HG03066 (cell line): ENCODE measurements around the gene ITSN2.
A peak's percentile ranks its signal among the peaks of the same experiment; 100 is the strongest.
"Not testable (repeated sequence)": the region's sequence is repeated elsewhere in the genome, so short reads cannot be mapped to it uniquely, and the experiment has no call there.

Source experiments
- ATAC-seq: cut with Tn5 transposase; IDR thresholded peaks from one replicate; pipeline ENCODE4 v1.9.1; 2021; ENCODE audit warnings: low read depth; ENCODE audit not compliant: unreplicated experiment

The ITSN2 gene

DNA sequence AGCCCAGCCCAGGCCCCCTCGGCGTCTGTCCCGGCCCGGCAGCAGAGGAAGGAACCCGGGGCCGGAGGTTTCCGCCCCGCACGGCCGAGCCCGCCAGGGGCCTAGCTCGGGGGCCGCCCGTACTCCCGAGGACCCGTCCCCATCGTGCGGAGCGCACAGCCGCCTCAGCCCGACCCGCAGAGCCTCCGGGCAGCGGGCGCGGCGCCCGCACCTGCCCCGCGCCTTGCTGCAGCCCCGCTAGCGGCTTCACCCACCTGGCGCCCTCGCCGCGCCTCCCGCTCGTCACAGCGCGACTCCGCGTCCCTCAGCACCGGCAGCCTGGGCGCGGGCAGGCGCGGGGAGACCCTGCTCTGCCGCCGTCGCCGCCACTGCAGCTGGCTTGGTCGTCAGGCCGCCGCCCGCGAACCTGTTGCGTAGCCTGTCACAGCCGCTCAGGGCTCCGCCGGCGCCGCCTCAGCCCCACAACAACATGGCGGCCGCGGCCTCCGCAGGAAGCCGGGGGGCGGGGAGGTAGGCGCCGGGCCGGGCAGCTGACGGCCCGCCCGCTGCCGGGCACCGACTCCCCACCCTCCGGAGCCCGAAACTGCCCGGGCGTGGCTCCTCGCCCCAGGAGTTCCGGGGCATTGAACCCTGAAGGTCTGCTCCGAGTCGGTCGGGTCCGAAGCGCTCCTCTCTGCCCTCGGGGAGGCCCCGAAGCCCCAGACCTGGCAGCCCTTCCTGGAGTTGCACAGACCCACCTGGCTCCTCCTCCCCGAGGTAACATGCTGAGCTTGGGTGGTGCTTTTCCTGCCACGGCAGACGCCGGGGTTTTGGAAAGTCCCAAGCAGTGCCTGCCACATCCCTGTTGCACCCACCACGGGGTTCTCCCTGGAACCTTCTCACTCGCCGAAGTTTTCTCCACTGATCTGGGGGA lies at the start of gene ITSN2:
Gene ITSN2 (minus strand): TSS at position 487 of the 913 bp plus-strand sequence. CDS start 32,454 bp downstream, outside the sequence.
- peak; percentile 59 for ATAC-seq

DNA sequence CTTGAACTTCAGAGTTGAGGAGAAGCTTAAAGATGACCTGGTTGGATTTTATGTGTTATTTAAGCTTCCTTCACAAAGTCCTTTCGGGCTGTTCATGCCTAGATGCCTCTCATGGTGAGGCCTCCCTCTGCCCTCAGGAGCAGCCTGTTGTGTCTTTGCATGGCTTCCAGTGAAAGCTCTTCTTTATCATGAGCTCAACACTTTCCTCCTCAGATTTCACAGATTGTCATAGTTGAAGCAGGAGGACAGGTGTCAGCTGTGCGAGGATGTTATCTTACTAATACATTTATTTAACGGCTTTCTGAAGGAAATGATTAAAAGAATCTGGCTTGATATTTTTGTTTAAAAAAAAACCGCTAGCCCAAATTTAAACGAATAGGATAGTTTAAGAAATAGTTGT lies 48.8 kb upstream of the ITSN2 start:
- no peak for ATAC-seq

DNA sequence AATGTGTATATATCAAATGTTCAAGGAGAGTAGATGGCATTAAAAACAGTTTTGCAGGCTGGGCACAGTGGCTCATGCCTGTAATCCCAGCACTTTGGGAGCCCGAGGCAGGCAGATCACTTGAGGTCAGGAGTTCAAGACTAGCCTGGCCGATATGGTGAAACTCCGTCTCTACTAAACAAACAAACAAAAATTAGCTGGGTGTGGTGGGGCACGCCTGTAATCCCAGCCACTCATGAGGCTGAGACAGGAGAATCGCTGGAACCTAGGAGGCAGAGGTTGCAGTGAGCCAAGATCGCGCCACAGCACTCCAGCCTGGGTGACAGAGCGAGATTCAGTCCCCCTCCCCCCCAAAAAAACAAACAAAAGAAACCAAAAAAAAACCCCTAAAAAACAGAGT lies 48.4 kb upstream of the ITSN2 start:
- not testable (repeated sequence) for ATAC-seq

DNA sequence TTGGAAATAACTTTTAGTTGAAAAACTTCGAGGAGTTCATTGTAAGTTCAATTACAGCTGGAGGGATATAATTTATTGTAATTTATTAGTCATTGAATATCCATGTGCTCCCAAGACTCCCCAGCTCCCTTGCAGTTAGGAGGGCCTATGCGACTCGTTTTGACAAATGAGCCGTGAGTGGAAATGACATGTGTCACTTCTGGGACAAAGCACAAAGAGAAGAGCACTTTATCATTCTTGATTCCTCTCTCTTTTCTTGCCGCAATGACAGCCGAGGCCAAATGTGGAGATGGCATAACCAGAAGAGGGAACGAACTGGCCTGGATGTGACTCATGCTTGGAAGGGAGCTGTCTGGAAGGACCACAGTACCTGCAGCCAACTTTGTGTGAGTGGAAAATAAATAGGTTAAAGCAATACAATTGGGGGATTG lies 44.2 kb upstream of the ITSN2 start:
- no peak for ATAC-seq

DNA sequence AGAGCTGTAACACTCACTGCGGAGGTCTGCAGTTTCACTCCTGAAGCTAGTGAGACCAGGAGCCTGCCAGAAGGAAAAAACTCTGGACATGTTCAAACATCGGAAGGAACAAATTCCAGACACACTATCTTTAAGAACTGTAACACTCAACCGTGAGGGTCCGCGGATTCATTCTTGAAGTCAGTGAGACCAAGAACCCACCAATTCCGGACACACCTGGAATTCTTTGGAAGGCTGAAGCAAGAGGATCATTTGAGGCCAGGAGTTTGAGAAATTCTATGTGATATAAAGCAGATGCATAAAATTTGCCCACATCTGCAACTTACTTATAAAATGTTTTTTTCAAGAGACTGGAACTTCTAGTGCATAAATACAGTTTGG lies 43.5 kb upstream of the ITSN2 start:
- ATAC-seq = no peak

DNA sequence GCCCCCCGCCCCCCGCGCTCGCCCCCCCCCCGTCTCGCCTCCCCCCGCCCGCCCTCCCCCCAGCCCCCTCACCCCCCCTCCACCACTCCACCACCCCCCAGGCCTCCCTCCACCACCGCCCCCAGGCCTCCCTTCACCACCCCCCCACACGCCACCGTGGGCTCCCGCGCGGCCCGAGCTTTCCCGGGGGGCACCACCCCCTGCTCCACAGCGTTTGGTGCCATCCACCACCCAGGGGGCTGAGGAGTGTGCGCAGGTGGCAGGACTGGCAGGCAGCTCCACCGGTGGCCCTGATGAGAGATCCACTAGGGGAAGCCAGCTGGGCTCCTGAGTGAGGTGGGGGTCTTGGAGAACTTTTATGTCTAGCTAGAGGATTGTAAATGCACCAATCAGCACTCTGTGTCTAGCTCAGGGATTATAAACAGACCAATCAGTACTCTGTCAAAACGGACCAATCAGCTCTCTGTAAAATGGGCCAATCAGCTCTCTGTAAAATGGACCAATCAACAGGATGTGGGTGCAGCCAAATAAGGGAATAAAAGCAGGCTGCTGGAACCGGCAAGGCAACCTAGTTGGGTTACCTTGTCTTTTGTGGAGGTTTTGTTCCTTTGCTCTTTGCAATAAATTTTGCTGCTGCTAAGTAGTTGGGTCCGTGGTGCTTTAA lies 43.0 kb upstream of the ITSN2 start:
- no peak for ATAC-seq

DNA sequence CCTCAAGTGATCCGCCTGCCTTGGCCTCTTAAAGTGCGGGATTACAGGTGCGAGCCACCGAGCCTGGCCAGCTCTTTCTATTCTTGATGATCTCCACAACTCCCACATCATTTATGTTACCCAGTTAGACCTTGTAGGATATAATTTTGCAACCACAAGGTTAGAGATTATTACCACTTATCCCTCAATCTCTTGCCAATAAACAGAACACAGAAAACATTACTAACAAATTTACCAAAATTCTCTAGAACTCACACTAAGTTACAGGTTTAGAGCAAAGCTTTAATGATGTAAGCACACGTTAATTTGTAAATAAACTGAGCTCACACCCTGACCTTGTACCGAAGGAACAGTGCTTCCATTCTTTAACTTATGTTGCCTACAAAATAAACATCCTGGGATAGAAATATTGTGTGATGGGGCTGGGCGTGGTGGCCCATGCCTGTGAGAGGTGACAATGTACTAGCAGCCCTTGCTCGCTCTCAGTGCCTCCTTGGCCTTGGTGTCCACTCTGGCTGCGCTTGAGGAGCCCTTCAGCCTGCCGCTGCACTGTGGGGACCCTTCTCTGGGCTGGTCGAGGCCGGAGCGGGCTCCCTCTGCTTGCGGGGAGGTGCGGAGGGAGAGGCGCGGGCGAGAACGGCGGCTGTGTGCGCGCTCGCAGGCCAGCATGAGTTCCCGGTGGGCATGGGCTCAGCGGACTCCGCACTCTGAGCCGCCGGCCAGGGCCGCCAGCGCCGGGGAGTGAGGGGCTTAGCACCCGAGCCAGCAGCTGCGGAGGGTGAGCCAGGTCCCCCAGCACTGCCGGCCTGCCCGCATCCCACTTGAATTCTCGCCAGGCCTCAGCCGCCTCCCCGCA lies 42.1 kb upstream of the ITSN2 start:
- ATAC-seq = no peak

DNA sequence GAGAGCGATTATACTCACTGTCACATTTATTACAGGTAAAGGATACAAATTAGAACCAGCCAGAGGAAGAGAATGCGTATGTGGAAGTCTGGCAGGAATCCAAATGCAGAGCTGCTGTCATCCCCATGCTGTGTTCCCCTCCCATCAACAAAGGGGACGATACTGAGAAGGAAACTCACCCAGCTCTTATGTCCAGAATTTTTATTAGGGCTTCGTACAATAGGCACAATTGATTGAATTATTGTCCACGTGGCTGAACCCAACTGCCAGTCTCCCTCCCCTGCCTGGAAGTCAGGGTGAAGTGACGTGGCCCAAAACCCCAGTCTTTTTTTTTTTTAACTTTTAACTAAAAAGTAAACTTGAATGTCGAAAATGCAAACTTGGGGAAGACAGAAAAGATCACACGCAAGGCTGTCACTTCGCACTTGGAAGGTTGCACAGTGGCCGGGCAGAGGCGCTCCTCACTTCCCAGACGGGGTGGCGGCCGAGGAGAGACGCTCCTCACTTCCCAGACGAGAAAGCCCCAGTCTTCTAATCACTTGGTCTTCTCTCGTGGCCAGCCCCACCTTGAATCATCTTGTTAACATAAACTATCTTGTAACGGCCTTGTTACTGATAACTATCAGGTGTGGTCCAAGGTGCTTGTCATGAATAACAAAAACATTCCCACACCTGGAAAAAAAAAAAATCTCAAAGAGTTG lies 40.0 kb upstream of the ITSN2 start:
- no peak for ATAC-seq

DNA sequence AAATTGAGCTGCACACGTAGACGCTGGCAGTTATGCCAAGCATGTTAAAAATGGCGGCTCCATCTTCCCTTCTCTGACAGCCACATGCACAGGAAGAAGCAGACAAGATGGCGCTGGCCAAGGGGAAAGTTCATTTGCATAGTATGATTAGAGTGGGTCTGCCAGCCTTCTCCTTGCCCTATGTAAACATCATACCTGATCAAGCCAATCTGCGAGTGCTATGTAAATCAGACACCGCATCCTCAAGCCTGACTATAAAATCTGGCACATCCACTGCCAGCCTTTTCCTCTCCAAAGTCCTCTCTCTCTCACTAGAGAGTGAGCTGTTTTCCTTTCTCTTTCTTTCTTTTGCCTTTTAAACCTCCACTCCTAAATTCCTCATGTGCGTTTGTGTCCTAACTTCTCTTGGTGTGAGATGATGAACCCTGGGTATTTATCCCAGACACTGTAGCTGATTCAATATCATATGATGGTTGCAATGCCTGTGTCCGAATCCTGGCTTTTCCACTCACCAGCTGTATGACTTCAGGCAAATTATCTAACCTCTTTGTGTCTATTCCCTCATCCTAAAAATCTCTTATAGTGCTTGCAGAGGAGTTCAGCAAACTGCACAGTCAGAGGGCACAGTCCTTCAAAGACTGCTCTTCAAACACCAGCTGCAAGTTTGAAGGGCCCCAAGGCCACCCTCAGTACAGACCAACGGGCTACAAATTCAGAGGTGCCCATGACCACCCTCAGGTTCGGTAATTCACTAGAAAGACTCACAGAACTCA lies 39.3 kb upstream of the ITSN2 start:
- ATAC-seq = no peak

DNA sequence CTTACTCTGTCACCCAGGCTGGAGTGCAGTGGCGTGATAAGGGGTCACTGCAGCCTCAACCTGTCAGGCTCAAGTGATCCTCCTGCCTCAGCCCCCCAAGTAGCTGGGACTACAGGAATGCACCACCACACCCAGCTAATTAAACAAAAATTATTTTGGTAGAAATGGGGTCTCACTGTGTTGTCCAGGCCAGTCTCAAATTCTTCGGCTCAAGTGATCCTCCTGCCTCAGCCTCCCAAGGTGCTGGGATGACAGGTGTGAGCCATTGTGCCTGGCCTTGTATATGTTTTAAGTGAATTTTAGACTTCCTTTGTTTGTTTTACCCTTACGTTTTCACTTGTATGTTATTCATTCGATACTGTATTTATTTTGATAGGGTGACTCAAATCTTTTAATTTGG lies 34.7 kb upstream of the ITSN2 start:
- no peak for ATAC-seq

DNA sequence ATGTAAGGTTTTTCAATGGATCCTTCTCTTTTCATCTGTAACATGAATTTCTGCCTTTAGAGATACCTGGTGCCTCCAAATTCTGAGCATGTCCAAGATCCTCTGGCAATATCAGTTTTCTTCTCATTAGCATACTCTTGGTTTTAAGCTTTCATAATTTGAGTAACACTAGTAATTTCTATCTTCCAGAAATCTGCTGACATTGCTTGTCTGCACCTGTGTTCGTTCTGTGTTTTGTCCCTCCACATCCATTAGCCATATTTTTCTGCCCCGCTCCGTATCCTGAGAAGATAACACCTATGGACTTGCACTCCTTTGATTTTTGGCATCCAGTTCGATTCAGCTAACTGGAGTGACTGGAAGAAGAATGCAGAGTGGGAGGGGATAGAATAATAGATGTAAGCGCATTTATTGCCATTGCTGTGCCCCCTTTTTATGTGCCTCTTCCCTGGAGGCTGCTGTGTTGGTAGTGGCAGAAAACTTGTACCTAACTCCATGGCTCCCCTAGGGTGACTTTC lies 32.3 kb upstream of the ITSN2 start:
- ATAC-seq = no peak

DNA sequence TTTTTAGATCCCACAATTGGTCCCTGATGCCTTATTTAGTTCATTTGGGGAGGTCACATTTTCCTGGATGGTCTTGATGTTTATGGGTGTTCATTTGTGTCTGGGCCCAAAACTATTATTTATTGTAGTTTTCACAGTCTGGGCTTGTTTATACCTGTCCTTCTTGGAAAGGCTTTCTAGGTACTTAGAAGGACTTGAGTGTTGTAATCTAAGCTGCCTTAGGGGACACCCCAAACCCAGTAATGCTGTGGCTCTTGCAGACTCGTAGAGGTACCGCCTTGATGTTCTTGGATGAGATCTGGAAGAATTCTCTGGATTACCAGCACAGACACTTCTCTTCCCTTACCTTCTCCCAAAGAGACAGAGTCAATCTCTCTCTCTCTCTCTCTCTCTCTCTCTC lies 25.0 kb upstream of the ITSN2 start:
- no peak for ATAC-seq

DNA sequence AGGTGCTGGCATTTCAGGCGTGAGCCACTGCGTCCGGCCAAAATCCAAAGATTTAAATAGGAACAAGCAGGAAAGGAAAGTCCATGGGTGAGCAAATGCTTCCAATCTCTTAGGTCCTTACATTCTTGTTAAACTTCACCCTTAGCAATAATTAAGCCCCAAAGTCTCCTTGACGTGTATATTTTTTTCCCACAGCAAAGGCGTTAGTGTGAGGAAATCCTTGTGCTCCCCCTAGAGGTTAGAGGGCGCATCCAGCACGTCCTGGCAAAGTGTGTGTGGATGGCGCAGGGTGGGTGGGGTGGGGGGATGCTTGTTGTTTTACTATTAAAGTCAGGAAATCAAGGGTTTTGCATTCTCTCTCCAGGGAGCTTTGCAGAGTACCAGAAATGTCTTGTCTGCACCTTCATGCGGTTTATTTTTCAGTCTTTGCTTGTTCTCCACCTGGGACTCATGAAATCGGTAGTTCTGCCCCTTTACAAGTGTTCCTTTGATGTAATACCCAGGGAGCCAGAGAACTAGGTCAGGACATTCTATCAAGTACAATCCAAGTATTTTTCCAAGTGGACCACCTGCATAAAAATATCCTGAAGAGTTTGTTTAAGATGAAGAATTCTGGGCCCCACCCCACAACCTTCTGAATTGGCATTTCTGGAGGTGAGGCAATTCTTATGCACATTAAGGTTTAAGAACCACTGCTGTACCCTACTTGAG lies 22.2 kb upstream of the ITSN2 start:
- ATAC-seq = peak; percentile 65

DNA sequence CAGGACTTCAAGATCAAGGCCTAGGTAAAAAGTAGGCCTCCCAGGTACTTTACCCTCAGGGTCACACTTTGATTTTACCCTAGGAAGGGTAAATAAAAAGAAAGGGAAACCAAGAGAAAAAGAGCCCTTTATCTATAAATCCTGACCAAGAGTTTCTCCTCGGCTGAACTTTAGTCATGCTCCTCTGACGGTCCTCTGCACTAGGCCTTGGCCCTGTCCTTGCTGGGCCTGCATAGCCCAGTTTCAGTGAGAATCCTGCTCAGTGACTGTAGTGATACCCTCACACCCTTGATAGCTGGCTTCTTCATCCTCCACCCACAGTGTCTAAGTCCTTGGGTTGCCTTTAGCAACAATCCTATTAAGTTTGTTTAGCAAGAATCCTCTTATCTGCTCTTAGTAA lies 20.5 kb upstream of the ITSN2 start:
- ATAC-seq = no peak

DNA sequence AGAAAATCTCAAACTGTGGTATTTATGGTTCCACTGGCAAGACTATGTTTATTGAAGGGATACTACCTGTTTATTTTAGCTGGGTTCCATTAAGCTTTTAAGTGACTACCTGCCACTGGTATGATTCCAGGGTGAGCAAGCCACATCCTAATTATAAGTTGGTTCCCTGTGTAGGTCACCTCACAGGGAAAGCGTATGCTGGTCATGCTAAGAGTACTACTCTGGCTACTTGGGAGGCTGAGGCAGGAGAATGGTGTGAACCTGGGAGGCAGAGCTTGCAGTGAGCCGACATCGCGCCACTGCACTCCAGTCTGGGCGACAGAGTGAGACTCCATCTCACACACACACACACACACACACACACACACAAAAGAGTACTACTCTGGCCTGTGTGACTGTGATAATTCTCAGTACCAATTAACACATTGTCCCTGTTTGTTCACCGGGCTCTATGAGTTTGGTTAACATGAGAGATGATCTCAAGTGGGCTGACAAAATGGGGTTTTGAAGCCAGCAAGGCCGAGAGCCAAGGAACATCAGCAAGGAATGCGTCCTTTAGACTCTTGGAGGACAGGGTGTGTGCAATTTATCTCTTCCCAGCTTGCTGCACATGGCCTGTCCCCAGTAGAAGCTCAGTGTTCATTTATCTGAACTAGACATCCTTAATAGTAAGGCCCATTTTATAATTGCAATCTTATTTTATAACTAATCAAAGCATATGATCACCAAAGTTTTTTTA lies 15.2 kb upstream of the ITSN2 start:
- no peak for ATAC-seq

DNA sequence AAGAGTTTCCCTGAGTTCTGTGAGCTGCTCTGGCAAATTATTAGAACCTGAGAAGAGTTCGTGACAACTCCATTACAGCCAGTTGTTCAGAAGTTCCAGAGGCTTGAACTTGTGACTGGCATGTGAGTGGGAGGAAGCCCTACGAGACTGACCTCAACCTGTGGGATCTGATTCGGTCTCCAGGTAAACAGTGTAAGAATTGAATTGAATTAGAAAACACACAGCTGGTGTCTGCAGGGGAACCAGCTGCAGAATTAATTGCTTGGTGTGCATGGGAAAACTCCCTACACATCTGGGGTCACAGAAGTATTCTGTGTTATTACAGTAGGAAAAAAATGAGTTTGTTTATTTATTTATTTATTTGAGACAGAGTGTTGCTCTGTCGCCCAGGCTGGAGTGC lies 14.0 kb upstream of the ITSN2 start:
- no peak for ATAC-seq

DNA sequence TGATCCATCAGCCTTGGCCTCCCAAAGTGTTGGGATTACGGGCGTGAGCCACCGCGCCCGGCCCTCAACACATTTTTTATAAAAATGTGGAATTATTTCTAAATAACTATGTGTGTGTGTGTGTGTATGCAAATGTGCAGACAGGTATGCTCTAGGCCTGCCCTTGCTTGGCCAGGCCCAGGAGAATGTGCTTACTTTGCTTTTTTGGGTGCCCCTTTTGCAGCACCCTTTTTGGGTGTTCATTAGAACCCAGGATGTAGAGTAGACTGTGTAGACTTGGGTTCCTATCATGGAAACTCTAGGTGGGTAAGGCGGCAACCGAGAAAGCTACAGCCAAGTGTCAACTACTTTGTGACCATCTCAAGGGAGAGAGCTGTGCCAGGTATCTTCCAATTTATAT lies 11.7 kb upstream of the ITSN2 start:
- ATAC-seq = no peak

DNA sequence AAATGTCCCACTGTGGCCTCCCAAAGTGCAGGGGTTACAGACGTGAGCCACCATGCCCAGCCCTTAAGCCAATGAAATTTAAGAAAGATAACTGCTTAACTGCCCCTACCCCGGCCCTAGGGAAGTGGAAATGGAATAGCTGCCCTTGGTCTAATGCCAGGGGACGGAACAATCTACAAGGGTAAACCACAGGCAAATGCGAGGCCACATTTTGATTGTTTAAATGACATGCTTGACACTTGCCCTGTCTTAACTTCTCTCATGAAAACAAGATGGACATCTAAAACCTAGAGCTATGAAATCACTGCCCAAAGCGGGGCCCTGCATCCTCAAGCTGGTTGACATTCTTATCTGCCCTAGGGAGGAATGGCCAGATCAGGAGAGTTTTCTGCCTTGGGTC lies 5.5 kb upstream of the ITSN2 start:
- ATAC-seq = no peak
